Dermis blood vessel endothelial cell (primary cell): Measurements from ENCODE around the gene SPEG. TPM values are rescaled to one million over a fixed set of nuclear protein-coding genes. Genes with fewer than 3 reads are reported as not detected.
"Not testable (repeated sequence)": the region's sequence is repeated elsewhere in the genome, so short reads cannot be mapped to it uniquely, and the experiment has no call there.

Experiments used
- DNase-seq: peaks from one replicate; pipeline ENCODE4 v3.0.0; 2010
- total RNA-seq: library from RNA; depleted of rRNA; stranded (reverse); fragments of >200 nt; gene quantifications from 2 replicates; pipeline ENCODE4 v1.2.3, GENCODE V29; 2014

SPEG gene
- total RNA-seq, 1 donor from 2014 or later, result 1.7 TPM

DNA sequence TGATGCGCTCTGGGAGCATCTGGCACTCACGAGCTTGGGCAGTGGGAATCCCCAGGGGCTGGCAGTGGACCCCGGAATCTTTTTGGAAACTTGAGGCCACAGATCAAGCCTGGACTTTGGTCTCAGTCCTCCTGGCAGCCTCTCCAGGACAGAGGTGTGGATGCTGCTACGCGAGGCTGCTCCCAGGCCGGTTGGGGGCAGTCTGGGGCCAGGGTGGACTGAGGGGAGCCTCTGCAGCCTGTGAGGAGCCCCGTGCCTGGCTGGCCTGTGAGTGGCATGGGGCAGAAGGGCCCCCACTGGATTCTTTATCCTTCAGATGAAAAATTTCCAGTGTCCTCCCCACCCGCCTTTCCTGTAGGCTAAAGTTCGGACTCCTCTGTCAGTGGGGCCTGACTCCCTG lies 29.2 kb upstream of the SPEG start:
- no peak for DNase-seq

GRCh38 chr2:219405958-219406860 lies 28.4 kb upstream of the SPEG start:
- DNase-seq, result no peak

DNA sequence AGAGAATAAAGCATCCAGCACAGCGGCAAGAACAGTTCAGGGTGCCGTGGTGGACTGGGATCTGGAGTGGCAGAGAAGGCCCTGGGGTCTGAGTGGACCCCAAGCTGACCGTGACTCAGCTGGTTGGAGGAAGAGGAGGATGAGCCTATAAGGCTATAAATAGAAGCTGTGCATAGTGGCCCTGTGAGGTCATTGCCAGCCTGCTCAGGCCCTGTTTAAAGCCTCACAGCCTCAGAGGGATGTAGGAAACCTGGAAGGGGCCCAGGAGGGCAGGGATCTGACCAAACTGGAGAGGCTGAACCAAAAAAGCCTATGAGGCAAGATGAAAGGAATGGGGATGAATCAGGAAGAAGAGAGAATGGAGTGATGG lies 27.8 kb upstream of the SPEG start:
- no peak for DNase-seq

GRCh38 chr2:219407343-219407742 lies 27.3 kb upstream of the SPEG start:
- not testable (repeated sequence) for DNase-seq

DNA sequence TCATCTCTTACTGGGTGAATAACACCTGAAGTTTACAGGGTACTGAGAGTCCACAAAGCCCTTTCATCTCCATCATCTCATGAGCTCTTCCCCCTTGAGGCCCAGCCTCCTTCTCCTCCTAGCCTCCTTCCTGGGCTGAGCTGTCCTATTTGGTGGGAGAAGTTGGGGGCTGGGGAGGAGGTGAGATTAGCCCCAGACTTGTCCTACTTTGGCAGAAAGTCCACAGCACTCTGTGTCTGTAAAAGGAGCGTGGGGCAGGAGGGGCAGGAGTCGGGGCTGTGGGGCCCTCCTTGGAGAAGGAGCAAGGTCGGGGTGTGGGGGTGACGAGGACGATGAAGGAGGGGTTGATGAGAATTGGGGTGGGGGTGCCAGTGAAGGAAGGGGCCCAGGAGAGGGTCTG lies 26.4 kb upstream of the SPEG start:
- DNase-seq, result no peak

DNA sequence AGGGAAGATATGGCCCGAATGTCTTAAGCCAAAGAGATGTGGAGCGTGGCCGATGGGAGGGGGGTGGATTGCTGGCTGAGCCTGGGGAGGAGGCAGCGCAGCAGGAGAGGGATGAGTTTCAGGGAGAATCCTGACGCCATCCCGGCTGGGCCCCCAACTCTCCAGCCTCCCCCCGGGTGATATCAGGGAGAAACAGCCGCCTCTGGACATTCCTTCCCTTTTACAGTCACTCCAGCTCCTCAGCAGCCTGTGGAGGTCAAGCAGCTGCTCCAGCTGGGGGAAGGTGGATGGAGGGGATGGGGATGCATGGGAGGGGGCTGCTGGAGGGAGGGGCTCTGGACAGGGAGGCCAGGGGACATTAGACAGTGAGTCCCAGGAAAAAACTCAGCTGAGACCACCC lies 26.0 kb upstream of the SPEG start:
- no peak for DNase-seq

DNA sequence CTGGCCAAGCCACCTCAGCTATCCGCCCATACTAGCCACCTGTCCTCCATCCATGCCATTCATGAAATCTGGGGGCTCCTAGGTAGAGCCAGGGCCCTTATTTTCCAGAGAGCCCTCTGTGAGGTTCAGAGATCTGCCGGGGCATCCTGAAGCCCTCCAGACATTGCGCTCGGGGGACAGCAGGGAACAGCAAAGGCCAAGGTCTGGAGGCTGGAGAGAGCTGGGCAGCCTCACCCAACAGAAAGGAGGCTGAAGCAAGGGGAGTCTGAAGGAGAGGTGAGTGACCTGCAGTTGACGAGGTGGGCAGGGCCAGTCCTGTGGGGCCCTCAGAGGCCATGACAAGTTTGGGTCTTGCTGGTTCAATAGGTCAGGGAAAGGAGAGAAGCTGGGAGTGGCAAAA lies 25.0 kb upstream of the SPEG start:
- DNase-seq, result no peak

GRCh38 chr2:219410390-219410789 lies 24.3 kb upstream of the SPEG start:
- no peak for DNase-seq

DNA sequence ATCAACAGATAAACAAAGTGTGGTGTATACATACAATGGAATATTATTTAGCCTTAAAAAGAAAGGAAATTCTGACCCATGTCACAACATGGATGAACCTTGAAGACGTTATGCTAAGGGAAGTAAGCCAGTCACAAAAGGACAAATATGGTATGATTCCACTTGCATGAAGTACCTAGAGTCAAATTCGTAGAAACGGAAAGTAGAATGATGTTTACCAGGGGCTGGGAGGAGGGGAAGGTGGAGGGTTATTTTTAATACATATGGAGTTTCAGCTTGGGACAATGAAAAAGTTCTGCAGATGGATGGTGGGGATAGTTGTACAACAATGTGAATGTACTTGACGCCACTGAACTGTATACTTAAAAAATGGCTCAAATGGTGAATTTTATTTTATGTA lies 19.8 kb upstream of the SPEG start:
- DNase-seq, result no peak

GRCh38 chr2:219415580-219416234 lies 18.9 kb upstream of the SPEG start:
- DNase-seq, result no peak

DNA sequence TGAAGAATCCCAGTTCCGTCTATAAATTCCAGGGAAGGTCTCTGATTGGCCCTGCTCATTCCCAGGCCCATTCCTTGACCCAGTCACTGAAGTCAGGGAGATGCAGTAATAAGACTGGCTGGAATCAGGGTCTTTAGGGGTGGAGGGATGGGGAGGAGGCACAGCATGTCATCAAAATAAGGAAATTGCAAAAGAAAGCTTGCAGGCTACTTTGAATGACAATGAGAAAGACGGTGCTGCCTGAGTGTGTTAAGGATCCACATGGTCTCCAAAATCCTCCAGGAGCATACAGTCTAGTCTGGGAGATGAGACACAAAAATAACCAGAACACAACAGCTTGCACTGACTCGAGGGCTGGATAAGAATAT lies 18.4 kb upstream of the SPEG start:
- DNase-seq, result no peak

DNA sequence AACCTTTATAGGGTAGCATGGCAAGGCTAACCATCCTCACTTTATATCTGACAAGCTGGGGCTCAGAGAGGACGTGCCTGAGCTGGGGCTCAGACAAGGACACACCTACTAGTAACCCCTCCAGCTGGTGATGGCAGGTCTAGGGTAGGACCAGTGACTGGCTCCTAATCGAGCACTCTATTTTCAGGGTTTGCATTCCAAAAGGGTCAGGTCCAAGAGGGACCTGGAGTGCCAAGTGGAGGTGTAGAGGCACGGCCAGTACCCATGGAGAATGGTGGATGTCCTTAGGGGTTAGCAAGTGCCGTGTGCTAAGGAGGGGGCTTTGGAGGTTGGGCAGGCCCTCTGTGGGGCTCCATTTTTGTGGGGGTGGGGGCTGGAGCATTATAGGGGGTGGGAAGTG lies 17.7 kb upstream of the SPEG start:
- no peak for DNase-seq

DNA sequence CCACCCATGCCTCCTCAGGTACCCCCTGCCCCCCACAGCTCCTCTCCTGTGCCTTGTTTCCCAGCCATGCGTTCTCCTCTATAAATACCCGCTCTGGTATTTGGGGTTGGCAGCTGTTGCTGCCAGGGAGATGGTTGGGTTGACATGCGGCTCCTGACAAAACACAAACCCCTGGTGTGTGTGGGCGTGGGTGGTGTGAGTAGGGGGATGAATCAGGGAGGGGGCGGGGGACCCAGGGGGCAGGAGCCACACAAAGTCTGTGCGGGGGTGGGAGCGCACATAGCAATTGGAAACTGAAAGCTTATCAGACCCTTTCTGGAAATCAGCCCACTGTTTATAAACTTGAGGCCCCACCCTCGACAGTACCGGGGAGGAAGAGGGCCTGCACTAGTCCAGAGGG lies 17.3 kb upstream of the SPEG start:
- DNase-seq, result no peak

DNA sequence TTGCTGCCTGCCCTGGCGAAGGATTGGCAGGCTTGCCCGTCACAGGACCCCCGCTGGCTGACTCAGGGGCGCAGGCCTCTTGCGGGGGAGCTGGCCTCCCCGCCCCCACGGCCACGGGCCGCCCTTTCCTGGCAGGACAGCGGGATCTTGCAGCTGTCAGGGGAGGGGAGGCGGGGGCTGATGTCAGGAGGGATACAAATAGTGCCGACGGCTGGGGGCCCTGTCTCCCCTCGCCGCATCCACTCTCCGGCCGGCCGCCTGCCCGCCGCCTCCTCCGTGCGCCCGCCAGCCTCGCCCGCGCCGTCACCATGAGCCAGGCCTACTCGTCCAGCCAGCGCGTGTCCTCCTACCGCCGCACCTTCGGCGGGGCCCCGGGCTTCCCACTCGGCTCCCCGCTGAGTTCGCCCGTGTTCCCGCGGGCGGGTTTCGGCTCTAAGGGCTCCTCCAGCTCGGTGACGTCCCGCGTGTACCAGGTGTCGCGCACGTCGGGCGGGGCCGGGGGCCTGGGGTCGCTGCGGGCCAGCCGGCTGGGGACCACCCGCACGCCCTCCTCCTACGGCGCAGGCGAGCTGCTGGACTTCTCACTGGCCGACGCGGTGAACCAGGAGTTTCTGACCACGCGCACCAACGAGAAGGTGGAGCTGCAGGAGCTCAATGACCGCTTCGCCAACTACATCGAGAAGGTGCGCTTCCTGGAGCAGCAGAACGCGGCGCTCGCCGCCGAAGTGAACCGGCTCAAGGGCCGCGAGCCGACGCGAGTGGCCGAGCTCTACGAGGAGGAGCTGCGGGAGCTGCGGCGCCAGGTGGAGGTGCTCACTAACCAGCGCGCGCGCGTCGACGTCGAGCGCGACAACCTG lies 16.3 kb upstream of the SPEG start, which contains the start of gene DES:
Gene DES (plus strand): TSS at position 223 of the 857 bp plus-strand sequence. CDS start 86 bp downstream, at position 309.
- no peak for DNase-seq

DNA sequence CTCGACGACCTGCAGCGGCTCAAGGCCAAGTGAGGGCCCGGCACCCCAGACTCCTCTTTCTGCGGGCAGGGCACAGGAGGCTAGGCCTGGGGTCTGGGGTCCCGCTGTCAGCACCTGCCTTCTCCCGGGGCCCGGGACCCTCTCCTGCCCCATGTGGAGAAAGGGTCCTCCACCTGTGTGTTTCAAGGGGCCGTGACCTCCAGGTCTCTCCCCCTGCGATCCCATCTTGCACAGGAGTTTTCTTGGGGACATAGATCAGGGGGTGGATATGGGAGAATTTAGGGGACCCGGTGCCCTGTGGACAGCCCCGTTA lies 15.7 kb upstream of the SPEG start:
- DNase-seq, result no peak

DNA sequence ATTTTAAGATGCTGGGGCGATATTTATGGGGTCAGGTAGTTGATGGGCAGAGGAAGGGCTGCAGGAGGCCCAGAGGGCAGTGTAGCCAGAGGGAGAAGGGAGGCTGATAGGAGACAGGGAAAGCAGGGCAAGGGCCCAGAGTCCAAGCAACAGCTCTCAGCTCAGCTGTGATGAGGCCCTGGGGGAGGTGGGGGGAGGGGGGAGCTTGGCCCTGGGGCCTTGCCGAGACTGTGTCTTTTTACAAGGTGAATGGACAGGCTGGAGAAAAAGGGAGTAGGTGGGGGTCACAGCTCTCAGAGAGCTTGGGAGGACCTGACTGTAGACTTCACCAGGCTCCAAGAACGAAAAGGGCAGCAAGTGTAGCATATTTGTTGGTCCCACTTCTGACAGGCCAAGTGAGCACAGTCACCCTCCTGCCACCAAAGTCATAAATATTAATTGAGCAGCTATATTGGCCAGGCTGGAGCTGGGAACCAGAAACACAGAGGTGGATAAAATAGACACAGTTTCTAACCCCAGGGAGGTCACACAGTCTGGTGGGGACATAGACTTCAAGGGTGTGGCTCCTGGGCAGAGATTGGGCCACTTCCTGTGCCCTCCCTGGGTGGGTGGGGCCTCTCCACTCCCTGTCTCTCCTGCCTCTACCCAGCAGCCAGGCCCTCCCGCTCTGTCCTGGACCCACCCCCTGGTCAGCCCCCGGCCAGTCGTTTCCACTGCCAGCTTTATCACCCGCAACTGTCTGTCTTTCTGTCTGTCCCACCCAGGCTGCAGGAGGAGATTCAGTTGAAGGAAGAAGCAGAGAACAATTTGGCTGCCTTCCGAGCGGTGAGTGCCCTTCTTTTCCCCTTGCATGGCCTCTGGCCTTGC lies 15.1 kb upstream of the SPEG start:
- DNase-seq, result no peak

GRCh38 chr2:219420687-219421086 lies 14.0 kb upstream of the SPEG start:
- DNase-seq, result no peak

- DNase-seq, result no peak
These were observed 13.3 kb upstream of the SPEG start for GRCh38 chr2:219421323-219421722.

DNA sequence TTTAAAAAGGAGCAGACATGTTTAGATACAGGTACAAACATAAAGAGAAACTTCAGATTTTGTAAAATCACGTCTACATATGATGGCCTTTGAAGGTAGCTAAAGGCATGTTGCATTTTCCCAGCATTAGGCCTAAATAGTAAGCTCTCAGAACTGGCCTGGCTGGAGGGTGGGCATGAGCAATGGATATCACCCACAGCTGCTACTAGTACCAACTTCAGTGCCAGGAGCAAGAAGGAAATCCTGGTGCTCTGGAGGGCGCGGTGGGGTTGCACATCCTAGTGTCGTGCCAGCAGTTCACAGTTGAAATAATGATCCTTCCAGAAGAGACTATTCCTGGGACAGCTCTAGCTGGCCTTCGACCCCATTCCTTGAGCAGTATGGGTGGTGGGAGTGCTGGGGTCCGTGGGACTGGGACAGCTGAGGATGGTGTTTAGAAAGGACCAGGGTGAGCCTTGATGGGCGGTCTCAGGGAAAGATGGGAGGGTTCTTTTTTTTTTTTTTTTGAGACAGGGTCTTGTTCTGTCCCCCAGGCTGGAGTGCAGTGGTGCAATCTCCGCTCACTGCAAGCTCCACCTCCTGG lies 11.6 kb upstream of the SPEG start:
- DNase-seq, result no peak

DNA sequence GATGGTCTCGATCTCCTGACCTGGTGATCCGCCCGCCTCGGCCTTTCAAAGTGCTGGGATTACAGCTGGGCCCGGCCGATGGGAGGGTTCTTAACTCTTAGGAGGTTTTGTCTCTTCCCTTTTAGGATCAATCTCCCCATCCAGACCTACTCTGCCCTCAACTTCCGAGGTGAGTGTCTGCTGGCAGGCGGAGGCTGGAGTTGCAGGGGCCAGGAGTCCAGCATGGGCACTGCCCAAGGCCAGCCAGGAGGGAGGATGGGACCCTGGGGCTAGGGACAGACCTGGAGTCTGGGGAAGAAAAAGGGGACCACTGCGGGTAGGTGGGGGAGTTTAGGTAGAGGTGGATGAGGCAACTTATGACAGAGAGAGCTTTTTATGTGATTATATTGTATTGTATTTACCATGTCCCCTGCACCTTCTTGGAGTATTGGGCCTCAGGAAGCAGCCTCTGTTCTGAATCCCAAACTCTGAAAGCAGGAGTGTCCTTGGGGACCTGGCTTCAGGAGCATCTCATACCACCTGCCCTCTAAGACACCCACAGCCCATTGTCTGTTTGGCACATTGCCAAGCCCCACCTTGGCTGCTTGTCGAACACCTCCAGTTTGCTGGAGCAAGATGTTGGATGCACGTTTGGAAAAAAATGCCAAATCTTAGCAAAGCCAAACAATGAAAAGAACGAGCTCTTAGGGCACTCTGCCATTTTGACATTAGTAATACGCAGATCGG lies 10.8 kb upstream of the SPEG start:
- no peak for DNase-seq
